NCI-H187 treated with DMSO at 0.1 percent for 48 hours (cell line): ENCODE data around the gene CHCHD4.
A peak's percentile ranks its signal among the peaks of the same experiment; 100 is the strongest.

Experiments
- DNase-seq: peaks from one replicate; lab custom pipeline; 2025; lab: John Stamatoyannopoulos, UW

The CHCHD4 gene

GRCh38 chr3:14124615-14125192 lies at the start of gene CHCHD4, which contains the start of gene TMEM43:
Gene CHCHD4 (minus strand): TSS chr3:14124870. CDS start chr3:14124676, 194 bp downstream.
Gene TMEM43 (plus strand): TSS chr3:14125052. CDS start chr3:14125194, 142 bp downstream.
- peak; percentile 82 for DNase-seq

GRCh38 chr3:14172496-14172895 lies 47.8 kb upstream of the CHCHD4 start:
- no peak for DNase-seq

- no peak for DNase-seq
These were observed 46.0 kb upstream of the CHCHD4 start for GRCh38 chr3:14170531-14171159.

GRCh38 chr3:14169871-14170270 lies 45.2 kb upstream of the CHCHD4 start:
- DNase-seq: no peak

GRCh38 chr3:14169435-14169834 lies 44.8 kb upstream of the CHCHD4 start:
- no peak for DNase-seq

GRCh38 chr3:14166877-14167603 lies 42.4 kb upstream of the CHCHD4 start:
- no peak for DNase-seq

- no peak for DNase-seq
These were observed 37.5 kb upstream of the CHCHD4 start for GRCh38 chr3:14162178-14162577.

GRCh38 chr3:14161282-14161681 lies 36.6 kb upstream of the CHCHD4 start:
- no peak for DNase-seq

GRCh38 chr3:14159426-14159825 lies 34.8 kb upstream of the CHCHD4 start:
- no peak for DNase-seq

- DNase-seq: no peak
These were observed 33.7 kb upstream of the CHCHD4 start for GRCh38 chr3:14158370-14158769.

- DNase-seq: no peak
These were observed 33.3 kb upstream of the CHCHD4 start for GRCh38 chr3:14157951-14158350.

- DNase-seq: no peak
These were observed 32.3 kb upstream of the CHCHD4 start for GRCh38 chr3:14156843-14157561.

GRCh38 chr3:14156201-14156600 lies 31.5 kb upstream of the CHCHD4 start:
- DNase-seq: no peak

- DNase-seq: no peak
These were observed 30.3 kb upstream of the CHCHD4 start for GRCh38 chr3:14154895-14155440.

- no peak for DNase-seq
These were observed 29.6 kb upstream of the CHCHD4 start for GRCh38 chr3:14154276-14154675.

GRCh38 chr3:14153663-14154062 lies 29.0 kb upstream of the CHCHD4 start:
- DNase-seq: no peak

GRCh38 chr3:14152963-14153355 lies 28.3 kb upstream of the CHCHD4 start:
- DNase-seq: no peak

GRCh38 chr3:14152233-14152962 lies 27.7 kb upstream of the CHCHD4 start:
- DNase-seq: no peak

- no peak for DNase-seq
These were observed 26.9 kb upstream of the CHCHD4 start for GRCh38 chr3:14151471-14152083.

GRCh38 chr3:14150491-14151230 lies 26.0 kb upstream of the CHCHD4 start:
- DNase-seq: no peak
